ENCODE data around the gene MMP12.

MMP12 gene

DNA sequence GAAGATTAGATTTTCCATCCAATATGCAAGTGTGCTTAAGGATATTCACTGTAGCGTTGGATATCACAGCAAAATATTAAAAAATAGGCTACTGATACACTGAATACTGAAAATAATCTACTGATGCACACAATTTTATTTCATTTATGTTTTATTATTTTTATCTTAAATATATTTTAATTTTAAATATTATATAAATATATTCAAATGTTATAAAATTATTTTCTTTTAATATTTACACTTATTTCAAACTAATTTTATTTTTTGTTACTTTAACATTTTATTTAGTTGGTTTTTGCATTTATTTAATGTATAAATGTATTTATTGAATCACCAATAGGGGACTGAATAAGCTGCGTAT is 43.7 kb downstream of the MMP12 start:
- no peaks in the 10 kb centered on the region for H3K9me3 ChIP-seq (ENCODE audit: insufficient read depth, low read length, severe bottlenecking)
- no peaks in the 10 kb centered on the region for H4K20me1 ChIP-seq (ENCODE audit: insufficient read depth, low read length)
- no peak overlapping the region for H2AFZ ChIP-seq (ENCODE audit: low read depth, low read length)
- TF ChIP-seq, protein P1, sequence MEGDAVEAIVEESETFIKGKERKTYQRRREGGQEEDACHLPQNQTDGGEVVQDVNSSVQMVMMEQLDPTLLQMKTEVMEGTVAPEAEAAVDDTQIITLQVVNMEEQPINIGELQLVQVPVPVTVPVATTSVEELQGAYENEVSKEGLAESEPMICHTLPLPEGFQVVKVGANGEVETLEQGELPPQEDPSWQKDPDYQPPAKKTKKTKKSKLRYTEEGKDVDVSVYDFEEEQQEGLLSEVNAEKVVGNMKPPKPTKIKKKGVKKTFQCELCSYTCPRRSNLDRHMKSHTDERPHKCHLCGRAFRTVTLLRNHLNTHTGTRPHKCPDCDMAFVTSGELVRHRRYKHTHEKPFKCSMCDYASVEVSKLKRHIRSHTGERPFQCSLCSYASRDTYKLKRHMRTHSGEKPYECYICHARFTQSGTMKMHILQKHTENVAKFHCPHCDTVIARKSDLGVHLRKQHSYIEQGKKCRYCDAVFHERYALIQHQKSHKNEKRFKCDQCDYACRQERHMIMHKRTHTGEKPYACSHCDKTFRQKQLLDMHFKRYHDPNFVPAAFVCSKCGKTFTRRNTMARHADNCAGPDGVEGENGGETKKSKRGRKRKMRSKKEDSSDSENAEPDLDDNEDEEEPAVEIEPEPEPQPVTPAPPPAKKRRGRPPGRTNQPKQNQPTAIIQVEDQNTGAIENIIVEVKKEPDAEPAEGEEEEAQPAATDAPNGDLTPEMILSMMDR (IDR thresholded peaks at IDR 0.05; ENCODE audit: borderline replicate concordance, extremely low read depth, low read length, poor library complexity, severe bottlenecking): no peak
- no peak for TF ChIP-seq EZH2 (IDR thresholded peaks at IDR 0.05; ENCODE audit: borderline replicate concordance, low read depth, low read length, severe bottlenecking)
- no peaks in the 10 kb centered on the region for H3K27me3 ChIP-seq (ENCODE audit: insufficient read depth, low read length, poor library complexity)
- no peak overlapping the region for H3K9ac ChIP-seq (ENCODE audit: low read depth, low read length)
- H3K79me2 ChIP-seq (ENCODE audit: insufficient read depth, low read length): no peaks in the 10 kb centered on the region
- H3K27ac ChIP-seq (ENCODE audit: low read length): no peak overlapping the region
- no peaks in the 10 kb centered on the region for H3K36me3 ChIP-seq (ENCODE audit: insufficient read depth, low read length)
- no peak for ATAC-seq (ENCODE audit: insufficient read depth, low read depth)
- DNase-seq: no peak
- H3K4me3 ChIP-seq (ENCODE audit: low read depth in 1 of 2, low read length in 2 of 2): no peak overlapping the region
- H3K4me2 ChIP-seq (ENCODE audit: insufficient read depth, low read length): no peak overlapping the region
- no peaks in the 10 kb centered on the region for H3K4me1 ChIP-seq (ENCODE audit: insufficient read depth, low read length)

DNA sequence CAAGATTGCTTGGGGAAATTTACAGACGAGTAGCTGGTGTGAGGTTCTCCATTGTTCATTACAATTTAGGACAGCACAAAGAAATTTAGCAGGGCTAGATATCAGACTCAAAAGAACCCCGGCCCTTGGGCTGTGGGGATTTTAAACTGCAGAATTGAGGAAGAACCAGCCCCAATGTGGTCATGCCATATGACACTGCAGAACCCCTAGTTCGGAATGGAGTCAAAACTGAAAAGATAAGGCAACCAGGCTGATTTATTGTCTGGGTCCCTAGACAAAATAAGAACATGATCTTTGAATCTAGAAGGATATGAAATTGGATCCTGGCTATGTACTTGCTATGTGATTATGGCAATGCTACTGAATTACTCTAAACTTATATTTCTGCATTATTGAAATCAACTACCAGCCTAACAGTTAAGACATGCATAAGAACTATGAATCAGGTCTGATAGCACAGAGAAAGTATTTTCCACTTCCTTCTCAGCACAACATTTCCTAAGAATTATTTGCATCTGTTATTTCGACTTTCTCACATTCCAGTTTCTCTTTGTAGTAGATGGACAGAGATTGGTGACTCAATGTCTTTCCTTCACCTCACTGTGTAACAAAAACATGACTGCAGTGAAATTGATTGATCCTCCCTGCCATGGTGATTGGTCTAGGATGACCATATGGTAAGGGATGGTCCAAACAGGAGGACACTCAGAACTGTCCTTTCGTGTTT is 44.6 kb downstream of the MMP12 start:
- TF ChIP-seq, protein P1 (IDR thresholded peaks at IDR 0.05; ENCODE audit: borderline replicate concordance, extremely low read depth, low read length, poor library complexity, severe bottlenecking): no peak
- no peak for TF ChIP-seq EZH2 (IDR thresholded peaks at IDR 0.05; ENCODE audit: borderline replicate concordance, low read depth, low read length, severe bottlenecking)
- H3K36me3 ChIP-seq (ENCODE audit: insufficient read depth, low read length): no peaks in the 10 kb centered on the region
- H3K27me3 ChIP-seq (ENCODE audit: insufficient read depth, low read length, poor library complexity): no peaks in the 10 kb centered on the region
- no peak overlapping the region for H3K4me2 ChIP-seq (ENCODE audit: insufficient read depth, low read length)
- DNase-seq (no peak), ATAC-seq (ENCODE audit: insufficient read depth, low read depth) (no peak)
- no peak overlapping the region for H3K4me3 ChIP-seq (ENCODE audit: low read depth in 1 of 2, low read length in 2 of 2)
- H3K79me2 ChIP-seq (ENCODE audit: insufficient read depth, low read length): no peaks in the 10 kb centered on the region
- H2AFZ ChIP-seq (ENCODE audit: low read depth, low read length): no peak overlapping the region
- H3K4me1 ChIP-seq (ENCODE audit: insufficient read depth, low read length): no peaks in the 10 kb centered on the region
- no peak overlapping the region for H3K9ac ChIP-seq (ENCODE audit: low read depth, low read length)
- no peak overlapping the region for H3K27ac ChIP-seq (ENCODE audit: low read length)
- no peaks in the 10 kb centered on the region for H4K20me1 ChIP-seq (ENCODE audit: insufficient read depth, low read length)
- H3K9me3 ChIP-seq (ENCODE audit: insufficient read depth, low read length, severe bottlenecking): no peaks in the 10 kb centered on the region

DNA sequence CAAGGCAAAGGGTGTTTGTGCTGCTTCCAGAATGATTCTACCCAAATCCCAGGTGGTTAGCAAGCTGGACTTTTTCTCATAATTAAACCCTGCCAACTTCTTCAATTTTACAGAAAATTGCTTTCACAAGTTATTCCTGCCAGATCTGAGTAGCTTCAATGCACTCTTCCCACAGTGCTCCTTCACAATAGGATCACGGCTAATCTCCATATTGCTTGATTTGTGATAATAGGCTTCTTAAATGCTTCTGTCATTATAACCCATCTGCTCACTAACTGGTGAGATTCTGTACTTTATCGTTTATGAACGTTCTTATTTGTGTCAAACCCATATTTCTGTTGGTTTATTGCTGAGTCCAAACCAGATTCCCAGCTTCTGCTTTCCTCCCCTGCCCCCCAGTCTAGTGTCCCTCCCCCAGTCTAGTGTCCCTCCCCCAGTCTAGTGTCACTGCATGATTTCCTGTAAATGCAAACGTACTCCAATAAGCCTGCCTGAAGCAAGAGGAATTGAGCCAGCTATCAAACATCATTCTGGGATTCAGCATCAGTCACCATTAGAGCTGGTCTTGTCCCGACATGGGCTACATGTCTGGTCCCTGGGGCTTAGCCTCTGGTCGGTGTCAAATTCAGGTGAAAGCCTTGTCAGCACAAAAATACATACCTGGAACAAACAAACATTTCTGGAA is 45.3 kb downstream of the MMP12 start:
- Histone ChIP-seq H3K27me3 (ENCODE audit: insufficient read depth, low read length, poor library complexity) (no peaks in the 10 kb centered on the region), H3K27ac (ENCODE audit: low read length) (no peak overlapping the region), H3K4me3 (ENCODE audit: low read depth in 1 of 2, low read length in 2 of 2) (no peak overlapping the region), H3K4me1 (ENCODE audit: insufficient read depth, low read length) (no peaks in the 10 kb centered on the region), H3K9me3 (ENCODE audit: insufficient read depth, low read length, severe bottlenecking) (no peaks in the 10 kb centered on the region), H3K4me2 (ENCODE audit: insufficient read depth, low read length) (no peak overlapping the region), H4K20me1 (ENCODE audit: insufficient read depth, low read length) (no peaks in the 10 kb centered on the region), H3K79me2 (ENCODE audit: insufficient read depth, low read length) (no peaks in the 10 kb centered on the region), H3K36me3 (ENCODE audit: insufficient read depth, low read length) (no peaks in the 10 kb centered on the region), H3K9ac (ENCODE audit: low read depth, low read length) (no peak overlapping the region), H2AFZ (ENCODE audit: low read depth, low read length) (no peak overlapping the region)
- TF ChIP-seq EZH2 (IDR thresholded peaks at IDR 0.05; ENCODE audit: borderline replicate concordance, low read depth, low read length, severe bottlenecking): no peak
- TF ChIP-seq, protein P1 (IDR thresholded peaks at IDR 0.05; ENCODE audit: borderline replicate concordance, extremely low read depth, low read length, poor library complexity, severe bottlenecking): no peak
- ATAC-seq (ENCODE audit: insufficient read depth, low read depth) (no peak), DNase-seq (no peak)
